ENCODE results near the gene ZNF141. TPM values are rescaled to one million over a fixed set of nuclear protein-coding genes. Genes with fewer than 3 reads are reported as not detected.

ZNF141 gene
- total and polyA plus RNA-seq, 2 of the 4 experiments (the other 2 are of a cell fraction) = 1.8 to 4.7 TPM

- no peak for TF ChIP-seq MAFK (IDR thresholded peaks at IDR 0.05; ENCODE audit: low read depth, low read length)
- TF ChIP-seq BHLHE40 (IDR thresholded peaks at IDR 0.05; ENCODE audit: low read depth, low read length) = no peak
- no peak for TF ChIP-seq RCOR1 (IDR thresholded peaks at IDR 0.05; ENCODE audit: insufficient replicate concordance, low read length)
- no peak for TF ChIP-seq CEBPB (IDR thresholded peaks at IDR 0.05; ENCODE audit: low read depth, low read length)
- no peak for TF ChIP-seq RAD21 (IDR thresholded peaks at IDR 0.05; ENCODE audit: low read length)
- TF ChIP-seq CHD1 (IDR thresholded peaks at IDR 0.05; ENCODE audit: low read depth, low read length) = no peak
- no peak for TF ChIP-seq POLR2A (IDR thresholded peaks at IDR 0.05; ENCODE audit: low read depth, low read length)
These were observed 48.7 kb upstream of the ZNF141 start (continued) for GRCh38 chr4:288891-289290.

- BruUV-seq (replicated peaks) = no TSS peak
- dilution Hi-C loops (cut with HindIII; ENCODE audit: low sequenced_read_pairs, unreplicated experiment) = no loop called here
- Histone ChIP-seq H4K20me1 (ENCODE audit: insufficient read depth, low read length) (no peaks in the 10 kb centered on the region), H2BK20ac (ENCODE audit: low read depth, low read length) (no peak overlapping the region), H3K4me1 (ENCODE audit: control insufficient read depth, insufficient read depth, low read length) (no peaks in the 10 kb centered on the region), H3K4me3 (ENCODE audit: insufficient read depth, low read depth, low read length) (no peak overlapping the region), H3K36me3 (ENCODE audit: control insufficient read depth, insufficient read depth, low read length) (no peaks in the 10 kb centered on the region), H2BK15ac (ENCODE audit: low read depth, low read length) (no peak overlapping the region), H3K4me2 (ENCODE audit: low read depth, low read length) (no peak overlapping the region), H2BK120ac (ENCODE audit: low read depth, low read length) (no peak overlapping the region), H3K9me3 (ENCODE audit: control insufficient read depth, insufficient read depth, low read length) (peaks cover 19% of the 10 kb centered on the region), H3K14ac (replicated peaks; ENCODE audit: low read depth, low read length) (no peak overlapping the region), H3K18ac (ENCODE audit: low read depth, low read length) (no peak overlapping the region), H3K27me3 (ENCODE audit: control insufficient read depth, insufficient read depth, low read length) (no peaks in the 10 kb centered on the region), H3K56ac (ENCODE audit: extremely low read depth, insufficient read depth, low read length) (no peak overlapping the region), H3K9me1 (ENCODE audit: insufficient read depth, low read length) (no peaks in the 10 kb centered on the region), H2AFZ (replicated peaks; ENCODE audit: low read length, poor library complexity) (no peak overlapping the region), H3K23ac (ENCODE audit: low read depth, low read length) (no peak overlapping the region), H4K91ac (ENCODE audit: insufficient read depth, low read depth, low read length) (no peak overlapping the region), H2BK5ac (ENCODE audit: low read depth, low read length, poor library complexity, severe bottlenecking) (no peak overlapping the region), H4K8ac (ENCODE audit: low read depth in 2 of 2, low read length in 2 of 2) (no peak overlapping the region), H3K79me1 (ENCODE audit: low read depth in 1 of 2, low read length in 2 of 2) (no peaks in the 10 kb centered on the region), H2AK5ac (ENCODE audit: low read depth, low read length) (no peak overlapping the region), H2AK9ac (replicated peaks; ENCODE audit: low read depth, low read length, poor library complexity) (no peak overlapping the region), H3K27ac (ENCODE audit: insufficient read depth, low read length) (no peak overlapping the region), H3K4ac (ENCODE audit: low read depth, low read length) (no peak overlapping the region), H4K5ac (ENCODE audit: low read depth, low read length) (no peak overlapping the region), H3K9ac (ENCODE audit: low read depth, low read length) (no peak overlapping the region)
- DNase-seq (no peak), ATAC-seq (ENCODE audit: low read depth) (no peak)
- no CpG with 5 or more reads among the region's 3 CpGs for WGBS, 2 experiments (ENCODE audit: extremely low coverage in 2 of 2, insufficient read length in 1 of 2)
- POLR2A ChIA-PET (ENCODE audit: unreplicated experiment) = no interaction called here
- CTCF ChIA-PET = no interaction called here
- in situ Hi-C loops (cut with MboI; ENCODE audit: low sequenced_read_pairs) = no loop called here
- no peak for TF ChIP-seq RAD21 (IDR thresholded peaks at IDR 0.05; ENCODE audit: low read length)
- peak; percentile 51 for TF ChIP-seq MAFK (IDR thresholded peaks at IDR 0.05; ENCODE audit: low read depth, low read length)
- intact Hi-C loops (cut with micrococcal nuclease) = no loop called here
These were observed 42.9 kb upstream of the ZNF141 start for GRCh38 chr4:294732-295131.

All from IMR-90 (cell line).